Measurements from ENCODE around the gene EDC4. TPM values are rescaled to one million over a fixed set of nuclear protein-coding genes. Genes with fewer than 3 reads are reported as not detected.

EDC4 gene
- total and polyA plus RNA-seq, 2 of the 13 experiments (the other 11 are each of a cell fraction or from before 2014, with no cell fraction given) = 51.4 to 59.1 TPM

DNA sequence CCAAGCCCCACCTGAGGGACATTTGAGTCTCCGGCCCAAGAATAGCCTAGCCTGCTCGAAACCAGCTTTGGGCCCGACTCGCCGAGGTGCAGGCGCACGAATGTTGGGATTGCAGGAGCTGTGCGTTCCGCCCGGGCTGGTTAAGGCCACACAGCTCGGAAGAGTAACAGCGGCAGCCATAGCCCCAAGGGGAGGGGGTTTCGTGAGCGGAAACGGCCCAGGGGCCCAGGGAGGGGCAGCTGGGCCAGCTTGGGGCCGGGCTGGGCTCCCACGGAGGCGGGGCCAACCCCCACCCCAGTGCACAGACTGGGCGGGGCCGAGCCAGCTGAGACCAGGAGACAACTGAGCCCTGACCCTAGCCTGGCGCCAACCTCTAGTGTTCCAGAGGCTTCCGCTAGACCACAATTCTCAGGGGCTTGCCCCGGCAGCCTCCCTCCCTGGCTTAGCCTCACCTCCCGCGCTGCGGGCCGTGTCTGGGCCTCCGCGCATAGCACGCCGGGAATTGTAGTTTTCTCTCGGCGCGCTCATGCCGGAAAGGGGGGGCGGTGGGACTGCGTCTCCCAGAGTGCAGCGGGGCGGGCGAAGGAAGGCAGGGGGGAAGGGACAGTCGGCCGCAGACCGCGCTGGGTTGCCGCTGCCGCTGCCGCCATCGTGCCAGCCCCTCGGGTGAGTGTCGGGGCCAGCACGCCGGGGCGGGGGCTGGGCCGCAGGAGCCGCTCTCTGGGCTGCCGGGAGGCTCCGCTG lies 26.4 kb upstream of the EDC4 start, which contains the start of gene NUTF2 (continued):
- TF ChIP-seq, protein P1, sequence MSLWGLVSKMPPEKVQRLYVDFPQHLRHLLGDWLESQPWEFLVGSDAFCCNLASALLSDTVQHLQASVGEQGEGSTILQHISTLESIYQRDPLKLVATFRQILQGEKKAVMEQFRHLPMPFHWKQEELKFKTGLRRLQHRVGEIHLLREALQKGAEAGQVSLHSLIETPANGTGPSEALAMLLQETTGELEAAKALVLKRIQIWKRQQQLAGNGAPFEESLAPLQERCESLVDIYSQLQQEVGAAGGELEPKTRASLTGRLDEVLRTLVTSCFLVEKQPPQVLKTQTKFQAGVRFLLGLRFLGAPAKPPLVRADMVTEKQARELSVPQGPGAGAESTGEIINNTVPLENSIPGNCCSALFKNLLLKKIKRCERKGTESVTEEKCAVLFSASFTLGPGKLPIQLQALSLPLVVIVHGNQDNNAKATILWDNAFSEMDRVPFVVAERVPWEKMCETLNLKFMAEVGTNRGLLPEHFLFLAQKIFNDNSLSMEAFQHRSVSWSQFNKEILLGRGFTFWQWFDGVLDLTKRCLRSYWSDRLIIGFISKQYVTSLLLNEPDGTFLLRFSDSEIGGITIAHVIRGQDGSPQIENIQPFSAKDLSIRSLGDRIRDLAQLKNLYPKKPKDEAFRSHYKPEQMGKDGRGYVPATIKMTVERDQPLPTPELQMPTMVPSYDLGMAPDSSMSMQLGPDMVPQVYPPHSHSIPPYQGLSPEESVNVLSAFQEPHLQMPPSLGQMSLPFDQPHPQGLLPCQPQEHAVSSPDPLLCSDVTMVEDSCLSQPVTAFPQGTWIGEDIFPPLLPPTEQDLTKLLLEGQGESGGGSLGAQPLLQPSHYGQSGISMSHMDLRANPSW (CRISPR knock-in tag; IDR thresholded peaks at IDR 0.05; ENCODE audit: borderline replicate concordance) = peak; percentile 96; the same call in 1 of the 2 replicates
- peak; percentile 98 for TF ChIP-seq SPEN (CRISPR knock-in tag; IDR thresholded peaks at IDR 0.05; ENCODE audit: low read depth)
- TF ChIP-seq ARNT2 (CRISPR knock-in tag; IDR thresholded peaks at IDR 0.05; ENCODE audit: low read depth) = peak; percentile 84
- TF ChIP-seq ZNF296 (CRISPR knock-in tag; conservative IDR thresholded peaks at IDR 0.05) = no peak
- peak; percentile 86 for TF ChIP-seq ZNF543 (CRISPR knock-in tag; IDR thresholded peaks at IDR 0.05)
- TF ChIP-seq KDM5B (CRISPR knock-in tag; IDR thresholded peaks at IDR 0.05; ENCODE audit: borderline replicate concordance) = peak; percentile 78
- TF ChIP-seq, protein P2, sequence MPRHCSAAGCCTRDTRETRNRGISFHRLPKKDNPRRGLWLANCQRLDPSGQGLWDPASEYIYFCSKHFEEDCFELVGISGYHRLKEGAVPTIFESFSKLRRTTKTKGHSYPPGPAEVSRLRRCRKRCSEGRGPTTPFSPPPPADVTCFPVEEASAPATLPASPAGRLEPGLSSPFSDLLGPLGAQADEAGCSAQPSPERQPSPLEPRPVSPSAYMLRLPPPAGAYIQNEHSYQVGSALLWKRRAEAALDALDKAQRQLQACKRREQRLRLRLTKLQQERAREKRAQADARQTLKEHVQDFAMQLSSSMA (CRISPR knock-in tag; IDR thresholded peaks at IDR 0.05) = peak; percentile 97
- peak; percentile 79; the same call in 1 of the 2 replicates for TF ChIP-seq ZNF460 (CRISPR knock-in tag; IDR thresholded peaks at IDR 0.05; ENCODE audit: borderline replicate concordance)
- TF ChIP-seq, protein P3, sequence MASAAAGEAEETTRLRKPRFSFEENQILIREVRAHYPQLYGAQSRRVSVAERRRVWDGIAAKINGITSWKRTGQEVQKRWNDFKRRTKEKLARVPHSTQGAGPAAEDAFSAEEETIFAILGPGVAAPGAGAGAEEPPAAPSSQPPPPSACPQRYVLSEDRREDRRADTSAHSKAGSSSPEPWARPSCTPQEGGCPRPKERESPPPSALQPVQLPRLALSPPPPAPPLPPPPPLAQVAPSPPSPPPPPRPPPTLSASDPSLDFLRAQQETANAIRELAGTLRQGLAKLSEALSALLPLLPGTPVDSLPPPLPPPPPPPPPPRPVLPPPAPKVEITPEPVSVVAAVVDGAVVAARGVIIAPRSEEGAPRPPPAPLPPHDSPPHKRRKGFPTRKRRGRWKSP (CRISPR knock-in tag; IDR thresholded peaks at IDR 0.05) = peak; percentile 91
- TF ChIP-seq SMC3 (IDR thresholded peaks at IDR 0.05; ENCODE audit: low read length) = no peak
- TF ChIP-seq ZFX (CRISPR knock-in tag; IDR thresholded peaks at IDR 0.05; ENCODE audit: low read depth) = peak; percentile 97
- TF ChIP-seq ZSCAN21 (CRISPR knock-in tag; IDR thresholded peaks at IDR 0.05; ENCODE audit: borderline replicate concordance) = peak; percentile 44; the same call in 1 of the 2 replicates
- peak; percentile 89; the same call in 1 of the 2 replicates for TF ChIP-seq ZNF333 (CRISPR knock-in tag; IDR thresholded peaks at IDR 0.05; ENCODE audit: borderline replicate concordance)
- TF ChIP-seq, protein P4, sequence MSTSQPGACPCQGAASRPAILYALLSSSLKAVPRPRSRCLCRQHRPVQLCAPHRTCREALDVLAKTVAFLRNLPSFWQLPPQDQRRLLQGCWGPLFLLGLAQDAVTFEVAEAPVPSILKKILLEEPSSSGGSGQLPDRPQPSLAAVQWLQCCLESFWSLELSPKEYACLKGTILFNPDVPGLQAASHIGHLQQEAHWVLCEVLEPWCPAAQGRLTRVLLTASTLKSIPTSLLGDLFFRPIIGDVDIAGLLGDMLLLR (CRISPR knock-in tag; IDR thresholded peaks at IDR 0.05) = peak; percentile 22; the same call in 1 of the 2 replicates
- no peak for TF ChIP-seq RNF2 (conservative IDR thresholded peaks at IDR 0.05; ENCODE audit: low read depth)
- 0 out of 2 replicates have a peak, but pooled peaks have one; percentile 14 for TF ChIP-seq ZNF383 (CRISPR knock-in tag; IDR thresholded peaks at IDR 0.05; ENCODE audit: borderline replicate concordance)
- peak; percentile 82; the same call in 1 of the 2 replicates for TF ChIP-seq MEIS1 (CRISPR knock-in tag; IDR thresholded peaks at IDR 0.05; ENCODE audit: borderline replicate concordance)
- peak; percentile 96 for TF ChIP-seq XRCC5 (optimal IDR thresholded peaks at IDR 0.05; ENCODE audit: low read length)
- TF ChIP-seq HOXA3 (CRISPR knock-in tag; IDR thresholded peaks at IDR 0.05) = peak; percentile 92
- TF ChIP-seq HHEX (CRISPR knock-in tag; IDR thresholded peaks at IDR 0.05) = no peak
- peak; percentile 90; the same call in 1 of the 2 replicates for TF ChIP-seq ZBTB20 (CRISPR knock-in tag; IDR thresholded peaks at IDR 0.05; ENCODE audit: borderline replicate concordance, low read depth)
- TF ChIP-seq MLLT10 (CRISPR knock-in tag; IDR thresholded peaks at IDR 0.05) = no peak
- TF ChIP-seq, protein P5, sequence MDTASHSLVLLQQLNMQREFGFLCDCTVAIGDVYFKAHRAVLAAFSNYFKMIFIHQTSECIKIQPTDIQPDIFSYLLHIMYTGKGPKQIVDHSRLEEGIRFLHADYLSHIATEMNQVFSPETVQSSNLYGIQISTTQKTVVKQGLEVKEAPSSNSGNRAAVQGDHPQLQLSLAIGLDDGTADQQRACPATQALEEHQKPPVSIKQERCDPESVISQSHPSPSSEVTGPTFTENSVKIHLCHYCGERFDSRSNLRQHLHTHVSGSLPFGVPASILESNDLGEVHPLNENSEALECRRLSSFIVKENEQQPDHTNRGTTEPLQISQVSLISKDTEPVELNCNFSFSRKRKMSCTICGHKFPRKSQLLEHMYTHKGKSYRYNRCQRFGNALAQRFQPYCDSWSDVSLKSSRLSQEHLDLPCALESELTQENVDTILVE (CRISPR knock-in tag; IDR thresholded peaks at IDR 0.05) = peak; percentile 94
- no peak for TF ChIP-seq MBD4 (IDR thresholded peaks at IDR 0.05; ENCODE audit: borderline replicate concordance, low read length)
